ENCODE data around the gene MBD5. TPM values are rescaled to one million over a fixed set of nuclear protein-coding genes. Genes with fewer than 3 reads are reported as not detected.

The MBD5 gene
- polyA plus RNA-seq, 1 donor (not counting 4 experiments of a cell fraction or from before 2014, with no cell fraction given): 20.1 TPM

DNA sequence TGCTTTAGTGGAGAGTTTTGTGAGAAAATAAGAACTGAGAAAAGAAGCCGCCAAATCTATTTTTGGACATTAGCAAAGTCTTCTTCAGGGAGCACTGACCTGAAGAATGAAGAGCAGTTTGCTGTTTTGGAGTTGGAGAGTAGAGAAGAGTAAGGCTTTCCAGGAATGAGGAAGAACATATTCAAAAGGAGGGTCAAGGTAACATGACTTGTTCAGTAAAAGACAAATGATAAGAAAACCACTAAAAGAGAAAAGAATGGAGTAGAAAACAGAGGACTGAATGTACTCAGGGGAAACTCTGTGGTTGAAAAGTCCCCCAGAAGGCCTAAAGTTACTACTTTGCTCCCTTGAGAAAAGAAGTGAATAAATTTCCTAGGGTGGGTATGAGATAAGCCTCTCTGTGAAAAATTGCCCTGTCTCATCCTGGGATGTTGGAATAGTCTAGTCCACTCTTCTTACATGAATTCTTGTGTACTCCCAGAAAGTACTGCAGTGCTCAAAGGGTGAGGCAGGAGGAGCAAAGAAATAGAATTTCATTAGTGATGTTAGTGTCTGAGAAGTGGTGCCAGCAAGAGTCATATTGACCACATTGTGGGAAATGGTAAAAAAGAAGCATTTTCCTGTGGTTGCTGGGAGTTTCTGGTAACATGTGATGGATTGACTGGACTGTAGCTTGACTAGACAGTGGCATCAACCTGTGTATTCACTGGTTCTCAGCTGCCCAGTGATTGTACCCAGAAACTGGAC is 27.8 kb downstream of the MBD5 start:
- Histone ChIP-seq H3K36me3 (ENCODE audit: control insufficient read depth in 2 of 2, extremely low read depth in 1 of 2, insufficient read depth in 2 of 2, low read length in 2 of 2) (no peaks in the 10 kb centered on the region), H3K4me1 (ENCODE audit: control insufficient read depth, extremely low read depth, insufficient read depth, low read length) (no peaks in the 10 kb centered on the region), H3K9ac (ENCODE audit: control insufficient read depth, extremely low read depth, insufficient read depth, low read length) (no peak overlapping the region), H3K27ac (ENCODE audit: control insufficient read depth, insufficient read depth, low read length) (no peak overlapping the region), H3K27me3 (ENCODE audit: control insufficient read depth, extremely low read depth, insufficient read depth, low read length) (no peaks in the 10 kb centered on the region), H3K79me2 (ENCODE audit: control insufficient read depth, insufficient read depth, low read length) (no peaks in the 10 kb centered on the region), H3K9me3 (ENCODE audit: control insufficient read depth, low read depth, low read length) (no peaks in the 10 kb centered on the region), H3K4me2 (ENCODE audit: control insufficient read depth, extremely low read depth, insufficient read depth, low read depth, low read length) (no peak overlapping the region), H3K4me3 (ENCODE audit: control insufficient read depth in 2 of 3, extremely low read depth in 1 of 3, insufficient read depth in 2 of 3, low read depth in 1 of 3, low read length in 3 of 3) (no peak overlapping the region), H3K9me1 (ENCODE audit: control insufficient read depth, extremely low read depth, insufficient read depth, low read length) (no peaks in the 10 kb centered on the region), H2AFZ (ENCODE audit: control insufficient read depth, low read length) (no peak overlapping the region), H4K20me1 (ENCODE audit: control insufficient read depth, extremely low read depth, insufficient read depth, low read length) (no peaks in the 10 kb centered on the region)
- DNase-seq (ENCODE audit: low read depth, low spot score) (no peak), FAIRE-seq (no peak)
- TF ChIP-seq EZH2 (IDR thresholded peaks at IDR 0.05; ENCODE audit: low read length): no peak
- dilution Hi-C loops (cut with MboI; ENCODE audit: extremely low pct_ligation_motif_present, low sequenced_read_pairs): no loop called here

DNA sequence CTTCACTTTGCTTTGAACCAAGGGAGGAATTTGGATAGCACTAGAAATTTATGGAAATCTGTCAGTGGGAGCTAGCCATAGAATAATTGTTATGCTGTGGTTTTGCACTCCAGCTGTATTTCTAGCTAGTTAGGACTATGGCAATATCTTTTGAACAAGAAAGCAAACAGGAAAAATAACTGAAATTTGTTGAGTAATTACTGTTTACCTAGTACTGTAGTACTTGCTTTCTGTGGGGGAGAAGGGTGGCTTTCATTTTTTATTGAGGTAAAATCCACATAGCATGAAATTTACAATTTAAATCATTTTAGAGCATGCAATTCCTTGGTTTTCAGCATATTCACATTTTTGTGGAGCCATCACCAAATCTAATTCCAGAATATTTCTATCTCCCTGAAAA is 28.4 kb downstream of the MBD5 start:
- Histone ChIP-seq H2AFZ (ENCODE audit: control insufficient read depth, low read length) (no peak overlapping the region), H3K27me3 (ENCODE audit: control insufficient read depth, extremely low read depth, insufficient read depth, low read length) (no peaks in the 10 kb centered on the region), H3K27ac (ENCODE audit: control insufficient read depth, insufficient read depth, low read length) (no peak overlapping the region), H4K20me1 (ENCODE audit: control insufficient read depth, extremely low read depth, insufficient read depth, low read length) (no peaks in the 10 kb centered on the region), H3K4me1 (ENCODE audit: control insufficient read depth, extremely low read depth, insufficient read depth, low read length) (no peaks in the 10 kb centered on the region), H3K9me1 (ENCODE audit: control insufficient read depth, extremely low read depth, insufficient read depth, low read length) (no peaks in the 10 kb centered on the region), H3K9ac (ENCODE audit: control insufficient read depth, extremely low read depth, insufficient read depth, low read length) (no peak overlapping the region), H3K9me3 (ENCODE audit: control insufficient read depth, low read depth, low read length) (no peaks in the 10 kb centered on the region), H3K4me2 (ENCODE audit: control insufficient read depth, extremely low read depth, insufficient read depth, low read depth, low read length) (no peak overlapping the region), H3K36me3 (ENCODE audit: control insufficient read depth in 2 of 2, extremely low read depth in 1 of 2, insufficient read depth in 2 of 2, low read length in 2 of 2) (no peaks in the 10 kb centered on the region), H3K79me2 (ENCODE audit: control insufficient read depth, insufficient read depth, low read length) (no peaks in the 10 kb centered on the region), H3K4me3 (ENCODE audit: control insufficient read depth in 2 of 3, extremely low read depth in 1 of 3, insufficient read depth in 2 of 3, low read depth in 1 of 3, low read length in 3 of 3) (no peak overlapping the region)
- dilution Hi-C loops (cut with MboI; ENCODE audit: extremely low pct_ligation_motif_present, low sequenced_read_pairs): no loop called here
- no peak for DNase-seq (ENCODE audit: low read depth, low spot score)
- FAIRE-seq: no peak
- no peak for TF ChIP-seq EZH2 (IDR thresholded peaks at IDR 0.05; ENCODE audit: low read length)
- TF ChIP-seq, protein P1, sequence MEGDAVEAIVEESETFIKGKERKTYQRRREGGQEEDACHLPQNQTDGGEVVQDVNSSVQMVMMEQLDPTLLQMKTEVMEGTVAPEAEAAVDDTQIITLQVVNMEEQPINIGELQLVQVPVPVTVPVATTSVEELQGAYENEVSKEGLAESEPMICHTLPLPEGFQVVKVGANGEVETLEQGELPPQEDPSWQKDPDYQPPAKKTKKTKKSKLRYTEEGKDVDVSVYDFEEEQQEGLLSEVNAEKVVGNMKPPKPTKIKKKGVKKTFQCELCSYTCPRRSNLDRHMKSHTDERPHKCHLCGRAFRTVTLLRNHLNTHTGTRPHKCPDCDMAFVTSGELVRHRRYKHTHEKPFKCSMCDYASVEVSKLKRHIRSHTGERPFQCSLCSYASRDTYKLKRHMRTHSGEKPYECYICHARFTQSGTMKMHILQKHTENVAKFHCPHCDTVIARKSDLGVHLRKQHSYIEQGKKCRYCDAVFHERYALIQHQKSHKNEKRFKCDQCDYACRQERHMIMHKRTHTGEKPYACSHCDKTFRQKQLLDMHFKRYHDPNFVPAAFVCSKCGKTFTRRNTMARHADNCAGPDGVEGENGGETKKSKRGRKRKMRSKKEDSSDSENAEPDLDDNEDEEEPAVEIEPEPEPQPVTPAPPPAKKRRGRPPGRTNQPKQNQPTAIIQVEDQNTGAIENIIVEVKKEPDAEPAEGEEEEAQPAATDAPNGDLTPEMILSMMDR (optimal IDR thresholded peaks at IDR 0.05 in 1 of 3, IDR thresholded peaks at IDR 0.05 in 1 of 3, conservative IDR thresholded peaks at IDR 0.05 in 1 of 3; ENCODE audit: extremely low read depth in 1 of 3, insufficient read depth in 2 of 3, low read length in 3 of 3): no peak

DNA sequence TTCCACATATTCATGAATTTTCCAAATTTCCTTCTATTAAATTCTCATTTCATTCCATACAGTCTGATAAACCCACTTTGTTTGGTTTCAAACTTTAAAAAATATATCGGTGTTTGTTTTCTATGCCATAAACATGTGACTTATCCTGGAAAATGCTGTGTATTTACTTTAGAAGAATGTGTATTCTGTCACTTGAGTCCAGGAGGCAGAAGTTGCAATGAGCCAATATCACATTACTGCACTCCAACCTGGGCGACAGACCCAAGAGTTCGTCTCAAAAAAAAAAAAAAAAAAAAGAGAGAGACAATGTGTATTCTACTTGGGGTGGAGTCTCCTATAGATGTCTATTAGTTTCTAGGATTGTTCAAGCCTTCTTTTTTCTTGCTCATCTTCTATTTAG is 31.8 kb downstream of the MBD5 start:
- Histone ChIP-seq H3K4me3 (ENCODE audit: control insufficient read depth in 2 of 3, extremely low read depth in 1 of 3, insufficient read depth in 2 of 3, low read depth in 1 of 3, low read length in 3 of 3) (no peak overlapping the region), H3K4me2 (ENCODE audit: control insufficient read depth, extremely low read depth, insufficient read depth, low read depth, low read length) (no peak overlapping the region), H3K27me3 (ENCODE audit: control insufficient read depth, extremely low read depth, insufficient read depth, low read length) (no peaks in the 10 kb centered on the region), H3K36me3 (ENCODE audit: control insufficient read depth in 2 of 2, extremely low read depth in 1 of 2, insufficient read depth in 2 of 2, low read length in 2 of 2) (no peaks in the 10 kb centered on the region), H4K20me1 (ENCODE audit: control insufficient read depth, extremely low read depth, insufficient read depth, low read length) (no peaks in the 10 kb centered on the region), H3K9me3 (ENCODE audit: control insufficient read depth, low read depth, low read length) (no peaks in the 10 kb centered on the region), H3K27ac (ENCODE audit: control insufficient read depth, insufficient read depth, low read length) (no peak overlapping the region), H3K9ac (ENCODE audit: control insufficient read depth, extremely low read depth, insufficient read depth, low read length) (no peak overlapping the region), H3K79me2 (ENCODE audit: control insufficient read depth, insufficient read depth, low read length) (no peaks in the 10 kb centered on the region), H3K4me1 (ENCODE audit: control insufficient read depth, extremely low read depth, insufficient read depth, low read length) (no peaks in the 10 kb centered on the region), H3K9me1 (ENCODE audit: control insufficient read depth, extremely low read depth, insufficient read depth, low read length) (no peaks in the 10 kb centered on the region), H2AFZ (ENCODE audit: control insufficient read depth, low read length) (no peak overlapping the region)
- no peak for DNase-seq (ENCODE audit: low read depth, low spot score)
- dilution Hi-C loops (cut with MboI; ENCODE audit: extremely low pct_ligation_motif_present, low sequenced_read_pairs): no loop called here
- TF ChIP-seq EZH2 (IDR thresholded peaks at IDR 0.05; ENCODE audit: low read length): no peak
- TF ChIP-seq, protein P1 (optimal IDR thresholded peaks at IDR 0.05 in 1 of 3, IDR thresholded peaks at IDR 0.05 in 1 of 3, conservative IDR thresholded peaks at IDR 0.05 in 1 of 3; ENCODE audit: extremely low read depth in 1 of 3, insufficient read depth in 2 of 3, low read length in 3 of 3): no peak
- no peak for FAIRE-seq
